BJ (cell line): ENCODE measurements around the gene IMPA2. TPM values are rescaled to one million over a fixed set of nuclear protein-coding genes. Genes with fewer than 3 reads are reported as not detected.

Source experiments
- CTCF ChIA-PET: fragments of 350-600 bp; formaldehyde crosslinking; extraction: SDS; loops from one replicate; lab custom pipeline; 2021; ENCODE audit warnings: antibody characterized with exemption, inconsistent platforms; lab: Yijun Ruan, JAX
- POLR2A ChIA-PET: fragments of 300-600 bp; sonication (Branson Sonifier 250); formaldehyde crosslinking; extraction: SDS; loops from one replicate; lab custom pipeline; 2021; ENCODE audit warnings: antibody characterized with exemption; lab: Charles Lee
- DNase-seq: peaks from one replicate; pipeline ENCODE4 v3.0.0-alpha.2; 2011; ENCODE audit warnings: low read depth
- H3K27me3 ChIP-seq: 2 replicates; pipeline ENCODE4 v1.6.0; 2011; ENCODE audit warnings: low read length; ENCODE audit not compliant: control insufficient read depth, insufficient read depth
- H3K36me3 ChIP-seq: 2 replicates; pipeline ENCODE4 v1.5.1; 2011; ENCODE audit warnings: low read length; ENCODE audit not compliant: control insufficient read depth, insufficient read depth
- H3K4me3 ChIP-seq: 2 replicates; pipeline ENCODE4 v1.5.1; 2011; ENCODE audit warnings: low read depth, mild to moderate bottlenecking, control low read depth, low read length
- CTCF ChIP-seq: IDR thresholded peaks from 2 replicates; pipeline ENCODE4 v1.5.1; 2011; ENCODE audit warnings: low read depth, mild to moderate bottlenecking, control low read depth, inconsistent platforms, low read length, moderate library complexity; ENCODE audit not compliant: insufficient read depth
- polyA plus RNA-seq: library from polyadenylated mRNA; depleted of rRNA; stranded (reverse); fragments of >200 nt; gene quantifications from 2 replicates; pipeline ENCODE4 v1.2.3, GENCODE V29; 2011

IMPA2 gene
- polyA plus RNA-seq, 1 experiment, result 22.8 TPM

DNA sequence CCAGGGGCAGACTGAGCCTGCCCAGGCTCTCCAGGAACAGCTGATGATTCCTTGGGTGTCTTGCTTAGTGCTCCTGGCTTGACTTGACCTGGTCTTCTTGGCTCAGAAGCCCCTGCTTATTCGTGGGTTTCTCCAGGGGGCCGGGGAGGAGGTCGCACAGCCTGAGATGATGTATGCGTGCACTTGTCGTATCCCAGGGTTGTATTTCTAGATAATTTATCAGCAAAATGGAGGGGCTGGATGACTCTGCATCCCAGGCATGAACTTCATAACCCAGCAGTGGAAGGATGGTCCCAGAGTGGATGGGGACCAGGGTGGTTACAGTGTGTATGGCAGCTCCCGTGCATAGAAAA is 25.2 kb downstream of the IMPA2 start:
- no peak overlapping the region for H3K4me3 ChIP-seq
- no peak for TF ChIP-seq CTCF
- no peaks in the 10 kb centered on the region for H3K27me3 ChIP-seq
- ChIA-PET POLR2A (no interaction called here), CTCF (interaction anchor here (0.6 to 1.4 kb wide), 4 partner anchors 11 to 939 kb away, joined by 3 to 6 read pairs (median 4); no protein-coding TSS in a partner anchor)
- DNase-seq, result no peak
- H3K36me3 ChIP-seq, result peaks cover 3% of the 10 kb centered on the region

- CTCF ChIA-PET, result interaction anchor here (1.3 to 1.4 kb wide), 2 partner anchors 12 to 32 kb away, joined by 3 to 4 read pairs; no protein-coding TSS in a partner anchor
- Histone ChIP-seq H3K27me3 (no peaks in the 10 kb centered on the region), H3K4me3 (no peak overlapping the region), H3K36me3 (no peaks in the 10 kb centered on the region; the same call in none of the 2 replicates)
- TF ChIP-seq CTCF, result no peak
- POLR2A ChIA-PET, result no interaction called here
- DNase-seq, result no peak
These were observed 25.8 kb downstream of the IMPA2 start for GRCh38 chr18:12007063-12007462.

DNA sequence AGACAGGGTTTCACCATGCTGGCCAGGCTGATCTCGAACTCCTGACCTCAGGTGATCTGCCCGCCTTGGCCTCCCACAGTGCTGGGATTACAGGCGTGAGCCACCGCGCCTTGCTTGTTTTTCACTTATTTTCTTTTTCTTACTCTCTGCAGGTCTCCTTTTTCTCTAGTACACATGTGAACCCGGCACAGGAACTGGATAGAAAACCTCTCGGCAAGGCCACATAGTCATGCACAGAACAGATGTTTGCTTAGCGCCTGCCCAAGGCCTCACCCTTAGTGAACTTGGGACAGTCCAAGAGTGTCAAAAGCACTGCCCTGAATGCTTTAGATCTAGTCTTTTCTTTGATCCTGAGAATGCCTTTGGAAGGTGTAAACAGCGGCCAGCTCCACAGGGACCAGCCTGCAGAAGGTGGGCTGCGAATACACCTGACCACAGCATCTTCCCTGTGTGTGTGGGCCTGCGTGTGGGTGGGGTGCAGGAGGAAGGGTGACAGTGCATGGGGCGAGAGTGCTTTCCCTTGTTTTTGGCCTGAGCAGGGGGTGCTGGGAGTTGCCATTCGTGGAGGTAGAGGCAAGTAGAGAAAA is 27.0 kb downstream of the IMPA2 start:
- ChIA-PET CTCF (interaction anchor here (1.0 to 1.3 kb wide), 3 partner anchors 11 to 31 kb away, joined by 3 to 4 read pairs (median 3); no protein-coding TSS in a partner anchor), POLR2A (no interaction called here)
- Histone ChIP-seq H3K36me3 (no peaks in the 10 kb centered on the region; the same call in none of the 2 replicates), H3K27me3 (no peaks in the 10 kb centered on the region), H3K4me3 (no peak overlapping the region)
- no peak for DNase-seq
- TF ChIP-seq CTCF, result no peak

DNA sequence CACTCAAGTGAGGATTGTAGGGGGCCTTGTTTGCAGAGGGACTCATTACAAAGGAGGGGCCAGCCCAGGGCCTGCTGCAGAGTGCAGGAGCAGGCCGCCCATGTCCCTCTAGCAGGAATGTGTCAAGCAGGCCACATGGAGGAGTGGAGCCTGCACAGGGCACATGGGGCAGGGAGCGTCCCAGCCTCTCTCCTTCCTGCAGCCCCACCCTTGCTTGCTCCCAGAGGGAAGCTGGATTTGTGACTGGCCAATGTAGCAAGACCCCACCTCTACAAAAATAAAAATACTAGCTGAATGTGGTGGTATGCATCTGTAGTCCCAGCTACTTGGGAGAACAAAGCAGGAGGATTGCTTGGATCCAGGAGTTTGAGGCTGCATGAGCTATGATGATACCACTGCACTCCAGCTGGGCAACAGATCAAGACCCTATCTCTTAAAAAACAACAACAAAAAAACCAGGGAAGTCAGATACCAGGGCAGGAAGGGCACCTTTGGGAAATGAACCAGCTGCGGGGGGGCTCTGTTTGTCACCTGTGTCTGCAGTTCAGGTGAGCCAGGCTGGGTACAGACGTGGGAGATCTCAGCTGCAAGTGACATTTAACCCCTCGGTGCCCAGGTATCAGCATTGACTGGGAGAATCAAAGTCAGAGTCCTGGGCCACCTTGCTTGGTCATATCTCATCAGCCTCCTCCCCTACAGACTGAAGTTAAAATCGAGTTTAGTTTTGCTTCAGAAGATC is 27.7 kb downstream of the IMPA2 start:
- Histone ChIP-seq H3K36me3 (no peaks in the 10 kb centered on the region; the same call in none of the 2 replicates), H3K4me3 (no peak overlapping the region), H3K27me3 (no peaks in the 10 kb centered on the region)
- ChIA-PET POLR2A (no interaction called here), CTCF (interaction anchor here (1.0 to 1.1 kb wide), 2 partner anchors 12 to 14 kb away, joined by 3 to 4 read pairs; no protein-coding TSS in a partner anchor)
- no peak for TF ChIP-seq CTCF
- DNase-seq, result no peak

- POLR2A ChIA-PET, result no interaction called here
- DNase-seq, result no peak
- Histone ChIP-seq H3K4me3 (no peak overlapping the region), H3K27me3 (no peaks in the 10 kb centered on the region), H3K36me3 (peaks cover 1% of the 10 kb centered on the region)
- no peak for TF ChIP-seq CTCF
- CTCF ChIA-PET, result interaction anchor here (1.0 to 1.1 kb wide), 2 partner anchors 14 to 72 kb away, joined by 4 to 5 read pairs; no protein-coding TSS in a partner anchor
These were observed 28.4 kb downstream of the IMPA2 start for GRCh38 chr18:12009581-12010140.
